ENCODE measurements around the gene CLEC9A.

DNA sequence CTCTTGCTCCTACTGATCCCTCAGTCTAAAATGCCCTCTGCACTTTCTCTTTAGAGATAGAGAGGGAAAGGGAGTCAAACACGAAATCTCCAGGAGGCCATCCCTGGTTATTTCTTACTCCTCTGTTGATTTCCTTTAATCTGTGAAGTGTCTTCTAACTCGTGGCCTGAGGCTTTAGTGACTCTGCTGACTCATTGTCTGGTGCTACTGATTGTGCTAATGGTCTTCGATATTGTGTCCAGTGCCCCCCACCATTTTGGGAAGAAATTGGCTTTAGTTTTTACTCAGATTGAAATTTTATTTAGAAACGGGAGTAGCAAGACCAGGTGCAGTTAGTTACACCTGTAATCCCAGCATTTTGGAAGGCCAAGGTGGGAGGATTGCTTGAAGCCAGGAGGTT lies 839 bp downstream of the CLEC9A start:
- no peak for TF ChIP-seq EZH2phosphoT487 (IDR thresholded peaks at IDR 0.05; ENCODE audit: borderline replicate concordance, low read length)
- TF ChIP-seq, protein P1, sequence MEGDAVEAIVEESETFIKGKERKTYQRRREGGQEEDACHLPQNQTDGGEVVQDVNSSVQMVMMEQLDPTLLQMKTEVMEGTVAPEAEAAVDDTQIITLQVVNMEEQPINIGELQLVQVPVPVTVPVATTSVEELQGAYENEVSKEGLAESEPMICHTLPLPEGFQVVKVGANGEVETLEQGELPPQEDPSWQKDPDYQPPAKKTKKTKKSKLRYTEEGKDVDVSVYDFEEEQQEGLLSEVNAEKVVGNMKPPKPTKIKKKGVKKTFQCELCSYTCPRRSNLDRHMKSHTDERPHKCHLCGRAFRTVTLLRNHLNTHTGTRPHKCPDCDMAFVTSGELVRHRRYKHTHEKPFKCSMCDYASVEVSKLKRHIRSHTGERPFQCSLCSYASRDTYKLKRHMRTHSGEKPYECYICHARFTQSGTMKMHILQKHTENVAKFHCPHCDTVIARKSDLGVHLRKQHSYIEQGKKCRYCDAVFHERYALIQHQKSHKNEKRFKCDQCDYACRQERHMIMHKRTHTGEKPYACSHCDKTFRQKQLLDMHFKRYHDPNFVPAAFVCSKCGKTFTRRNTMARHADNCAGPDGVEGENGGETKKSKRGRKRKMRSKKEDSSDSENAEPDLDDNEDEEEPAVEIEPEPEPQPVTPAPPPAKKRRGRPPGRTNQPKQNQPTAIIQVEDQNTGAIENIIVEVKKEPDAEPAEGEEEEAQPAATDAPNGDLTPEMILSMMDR (conservative IDR thresholded peaks at IDR 0.05; ENCODE audit: low read depth, low read length): no peak
- TF ChIP-seq EZH2 (IDR thresholded peaks at IDR 0.05; ENCODE audit: low read length, unreplicated experiment): no peak
